ENCODE measurements around the gene TUBA4A.

TUBA4A gene

DNA sequence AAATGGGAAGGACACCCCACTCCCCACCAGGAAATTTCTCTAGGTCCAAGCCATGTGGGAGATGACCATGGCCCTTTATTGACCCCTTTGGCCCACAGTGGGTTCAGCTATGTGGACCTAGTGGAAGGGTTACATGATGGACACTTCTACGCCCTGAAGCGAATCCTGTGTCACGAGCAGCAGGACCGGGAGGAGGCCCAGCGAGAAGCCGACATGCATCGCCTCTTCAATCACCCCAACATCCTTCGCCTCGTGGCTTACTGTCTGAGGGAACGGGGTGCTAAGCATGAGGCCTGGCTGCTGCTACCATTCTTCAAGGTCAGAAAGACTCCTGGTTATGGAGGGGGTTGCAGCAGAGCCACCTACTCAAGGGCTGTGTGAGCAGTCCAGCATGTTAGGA, 7.2 kb downstream of the TUBA4A start:
- H3K4me3 ChIP-seq (ENCODE audit: low read depth, low read length): no peak overlapping the region
- TF ChIP-seq, protein P1, sequence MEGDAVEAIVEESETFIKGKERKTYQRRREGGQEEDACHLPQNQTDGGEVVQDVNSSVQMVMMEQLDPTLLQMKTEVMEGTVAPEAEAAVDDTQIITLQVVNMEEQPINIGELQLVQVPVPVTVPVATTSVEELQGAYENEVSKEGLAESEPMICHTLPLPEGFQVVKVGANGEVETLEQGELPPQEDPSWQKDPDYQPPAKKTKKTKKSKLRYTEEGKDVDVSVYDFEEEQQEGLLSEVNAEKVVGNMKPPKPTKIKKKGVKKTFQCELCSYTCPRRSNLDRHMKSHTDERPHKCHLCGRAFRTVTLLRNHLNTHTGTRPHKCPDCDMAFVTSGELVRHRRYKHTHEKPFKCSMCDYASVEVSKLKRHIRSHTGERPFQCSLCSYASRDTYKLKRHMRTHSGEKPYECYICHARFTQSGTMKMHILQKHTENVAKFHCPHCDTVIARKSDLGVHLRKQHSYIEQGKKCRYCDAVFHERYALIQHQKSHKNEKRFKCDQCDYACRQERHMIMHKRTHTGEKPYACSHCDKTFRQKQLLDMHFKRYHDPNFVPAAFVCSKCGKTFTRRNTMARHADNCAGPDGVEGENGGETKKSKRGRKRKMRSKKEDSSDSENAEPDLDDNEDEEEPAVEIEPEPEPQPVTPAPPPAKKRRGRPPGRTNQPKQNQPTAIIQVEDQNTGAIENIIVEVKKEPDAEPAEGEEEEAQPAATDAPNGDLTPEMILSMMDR (IDR thresholded peaks at IDR 0.05; ENCODE audit: borderline replicate concordance, insufficient read depth, low read depth, low read length): no peak

DNA sequence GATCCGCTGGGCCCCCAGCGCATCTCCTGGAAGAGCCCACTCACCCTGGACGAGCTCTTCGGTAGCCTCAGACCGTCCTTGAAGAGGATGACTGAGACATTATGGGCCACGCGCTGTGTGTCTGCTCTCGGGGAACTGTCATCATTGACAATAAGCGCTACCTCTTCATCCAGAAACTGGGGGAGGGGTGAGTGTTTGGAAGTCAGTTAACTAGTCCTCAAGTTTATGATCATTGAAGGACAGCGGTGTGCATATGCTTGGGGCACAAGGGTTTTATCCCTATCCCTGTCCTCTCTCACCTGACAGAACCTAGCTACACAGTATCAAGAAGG, 7.9 kb downstream of the TUBA4A start:
- H3K4me3 ChIP-seq (ENCODE audit: low read depth, low read length): peak overlapping the region; percentile 54
- TF ChIP-seq, protein P1 (IDR thresholded peaks at IDR 0.05; ENCODE audit: borderline replicate concordance, insufficient read depth, low read depth, low read length): no peak

DNA sequence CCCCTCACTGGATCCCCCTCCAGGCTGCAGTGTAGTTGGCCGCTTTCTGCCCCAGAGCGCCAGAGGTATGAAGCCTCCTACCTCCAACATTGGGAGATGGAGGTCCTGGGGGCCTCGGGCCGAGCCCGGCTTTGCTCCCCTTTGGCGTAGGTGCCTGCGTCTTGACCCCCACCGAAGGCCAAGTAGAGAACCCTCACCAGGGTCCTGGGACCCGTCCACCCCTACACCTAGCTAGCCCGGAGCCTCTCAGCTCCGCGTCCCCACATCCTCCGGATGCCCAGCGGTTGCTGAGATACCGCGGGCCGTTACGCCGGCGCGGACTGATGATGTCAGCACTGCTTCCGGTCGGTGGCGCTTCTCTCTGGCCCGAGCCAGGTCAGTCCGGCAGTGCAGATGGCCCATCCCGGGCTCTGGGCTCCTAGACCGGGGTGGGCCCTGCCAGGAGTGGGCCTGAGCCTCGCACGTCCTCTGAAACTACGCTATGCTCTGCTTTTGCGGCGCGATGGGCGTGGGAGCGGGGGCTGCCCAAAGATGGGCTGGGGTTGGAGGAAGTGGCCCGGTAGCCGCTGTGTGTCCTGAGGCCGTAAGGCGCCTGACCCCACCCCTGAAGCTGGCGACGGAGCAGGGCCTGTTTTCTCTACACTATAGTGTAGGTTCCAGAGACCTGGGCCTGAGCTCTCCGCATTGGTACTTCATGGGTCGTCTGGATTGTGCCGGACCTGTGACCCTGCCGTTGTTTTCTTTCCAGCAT, 8.4 kb downstream of the TUBA4A start, which contains the start of the genes GLB1L and STK16:
GLB1L (minus strand) TSS at position 297 of the 751 bp plus-strand sequence. CDS start 1,871 bp downstream, outside the sequence.
STK16 (plus strand) TSS at position 332 of the 751 bp plus-strand sequence. CDS start 521 bp downstream, outside the sequence.
- TF ChIP-seq, protein P1 (IDR thresholded peaks at IDR 0.05; ENCODE audit: borderline replicate concordance, insufficient read depth, low read depth, low read length): no peak
- H3K4me3 ChIP-seq (ENCODE audit: low read depth, low read length): peak within 1 kb of the TSS; percentile 54

DNA sequence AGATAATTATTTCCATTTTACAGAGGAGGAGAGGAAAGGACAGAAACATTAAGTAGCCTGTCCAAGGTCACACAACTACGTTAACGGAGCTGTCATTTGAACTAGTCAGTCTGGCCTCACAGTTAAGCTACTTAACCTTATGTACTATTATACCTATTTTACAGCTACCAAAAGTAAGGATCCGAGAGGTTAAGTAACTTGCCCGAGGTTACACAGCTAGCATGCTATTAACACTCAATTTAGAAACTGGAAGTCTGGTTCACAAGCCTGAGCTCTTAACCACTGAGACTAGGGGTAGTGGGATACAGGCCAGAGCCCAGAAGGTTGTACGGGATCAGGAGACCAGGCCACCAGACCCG, 8.9 kb downstream of the TUBA4A start:
- peak overlapping the region; percentile 54 for H3K4me3 ChIP-seq (ENCODE audit: low read depth, low read length)
- TF ChIP-seq, protein P1 (IDR thresholded peaks at IDR 0.05; ENCODE audit: borderline replicate concordance, insufficient read depth, low read depth, low read length): no peak

DNA sequence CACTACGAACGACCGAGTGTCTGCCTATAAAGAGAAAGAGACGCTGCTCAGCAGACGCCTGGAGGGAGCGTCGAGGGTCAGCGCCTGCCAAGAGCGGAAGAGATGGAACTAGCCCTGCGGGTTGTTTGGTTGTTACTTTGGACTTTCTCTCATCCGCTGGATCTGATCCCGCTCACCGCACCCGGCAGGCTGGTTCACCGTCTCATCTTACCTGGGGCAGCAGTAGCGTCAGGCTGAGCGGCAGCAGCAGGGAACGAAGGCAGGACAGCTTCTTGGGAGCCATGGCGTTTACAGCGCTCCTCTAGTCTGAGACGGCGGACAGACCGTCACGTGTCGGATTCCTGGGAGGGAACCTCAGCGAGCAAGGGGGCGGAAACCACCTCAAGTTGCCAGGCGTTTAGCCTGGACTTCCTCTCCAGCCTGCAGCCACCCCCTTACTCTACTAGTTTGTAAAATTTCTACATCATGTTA, 10.4 kb downstream of the TUBA4A start:
- TF ChIP-seq, protein P1 (IDR thresholded peaks at IDR 0.05; ENCODE audit: borderline replicate concordance, insufficient read depth, low read depth, low read length): no peak
- H3K4me3 ChIP-seq (ENCODE audit: low read depth, low read length): no peak overlapping the region

DNA sequence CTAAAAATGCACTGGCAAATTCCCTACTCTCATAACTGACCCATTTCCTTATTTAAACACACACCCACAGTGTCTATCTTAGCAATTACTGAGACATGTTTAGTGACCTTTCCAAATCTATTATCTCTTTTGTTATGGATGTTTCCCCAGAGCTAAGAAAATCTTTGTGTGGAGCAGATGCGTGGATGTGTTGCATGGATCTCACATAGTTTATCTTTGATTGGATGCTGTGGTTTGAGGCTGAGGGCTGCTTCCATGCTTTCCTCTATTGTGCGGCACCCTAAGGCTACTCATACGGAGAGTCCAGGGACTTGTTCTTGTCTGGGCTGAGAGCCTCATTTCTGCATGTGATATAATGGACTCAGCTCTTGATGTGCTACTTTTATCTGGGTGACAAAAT, 19.4 kb downstream of the TUBA4A start:
- no peak overlapping the region for H3K4me3 ChIP-seq (ENCODE audit: low read depth, low read length)
- TF ChIP-seq, protein P1 (IDR thresholded peaks at IDR 0.05; ENCODE audit: borderline replicate concordance, insufficient read depth, low read depth, low read length): no peak

DNA sequence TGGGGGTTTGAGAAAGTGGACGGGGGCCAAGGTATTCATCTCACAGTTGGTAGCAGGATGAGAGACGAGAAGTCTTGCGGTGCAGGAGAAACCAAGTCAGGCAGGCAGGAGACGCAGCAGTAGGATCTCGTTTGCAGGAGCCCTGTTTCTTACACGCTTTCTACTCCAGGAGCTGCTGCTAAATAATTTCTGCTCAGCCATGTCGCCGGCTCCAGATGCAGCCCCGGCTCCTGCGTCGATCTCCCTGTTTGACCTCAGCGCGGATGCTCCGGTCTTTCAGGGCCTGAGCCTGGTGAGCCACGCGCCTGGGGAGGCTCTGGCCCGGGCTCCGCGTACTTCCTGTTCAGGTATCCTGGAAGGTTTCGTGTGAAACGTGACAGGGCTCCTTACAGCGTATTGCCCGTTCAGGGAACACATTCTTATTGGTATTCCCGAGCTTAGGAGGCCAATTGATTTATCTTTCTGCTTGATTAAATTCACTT, 23.6 kb downstream of the TUBA4A start:
- TF ChIP-seq, protein P1 (IDR thresholded peaks at IDR 0.05; ENCODE audit: borderline replicate concordance, insufficient read depth, low read depth, low read length): no peak
- peak overlapping the region; percentile 84 for H3K4me3 ChIP-seq (ENCODE audit: low read depth, low read length)
